TTC549 (cell line): Measurements from ENCODE around the gene PTPRD.
"Not testable (repeated sequence)": the region's sequence is repeated elsewhere in the genome, so short reads cannot be mapped to it uniquely, and the experiment has no call there.

Experiments
- FAIRE-seq: peaks from 2 replicates; lab custom pipeline; 2012; peaks lifted over from hg19 to GRCh38; lab: Jason Lieb, UNC

Gene PTPRD

GRCh38 chr9:8968350-8968749 lies 1644.5 kb downstream of the PTPRD start:
- not testable (repeated sequence) for FAIRE-seq

DNA sequence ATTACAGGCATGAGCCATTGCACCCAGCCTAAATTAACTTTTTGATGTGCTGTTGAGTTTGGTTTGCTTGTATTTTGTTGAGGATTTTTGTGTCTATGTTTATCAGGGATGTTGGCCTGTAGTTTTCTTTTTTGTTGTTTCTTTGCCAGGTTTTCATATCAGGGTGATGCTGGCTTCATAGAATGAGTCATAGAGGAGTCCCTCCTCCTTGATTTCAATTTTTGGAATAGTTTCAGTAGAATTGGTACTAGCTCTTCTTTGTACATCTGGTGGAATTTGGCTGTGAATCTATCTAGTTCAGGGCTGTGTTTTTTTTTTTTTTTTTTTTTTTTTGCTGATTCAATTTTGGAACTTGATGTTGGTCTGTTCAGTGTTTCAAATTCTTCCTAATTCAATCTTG lies 1648.9 kb downstream of the PTPRD start:
- no peak for FAIRE-seq

DNA sequence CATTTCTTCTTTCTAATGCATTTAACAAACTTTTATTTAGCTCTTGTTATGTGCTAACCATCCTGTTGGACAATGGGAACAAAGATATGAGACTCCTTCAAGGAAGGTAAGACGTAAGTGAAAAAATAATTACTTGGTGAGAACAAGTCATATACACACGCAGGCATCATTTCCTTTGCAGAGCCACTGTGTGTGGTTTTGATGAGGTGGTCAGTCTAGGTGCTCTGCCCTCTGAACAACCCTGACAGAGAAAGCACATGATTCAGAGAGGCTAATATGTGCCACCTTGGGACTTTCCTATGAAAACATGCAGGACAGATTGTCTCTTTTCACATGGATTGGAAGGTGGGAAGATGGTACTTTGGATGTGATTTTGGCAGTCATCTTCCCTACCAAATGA lies 1650.7 kb downstream of the PTPRD start:
- FAIRE-seq = no peak

DNA sequence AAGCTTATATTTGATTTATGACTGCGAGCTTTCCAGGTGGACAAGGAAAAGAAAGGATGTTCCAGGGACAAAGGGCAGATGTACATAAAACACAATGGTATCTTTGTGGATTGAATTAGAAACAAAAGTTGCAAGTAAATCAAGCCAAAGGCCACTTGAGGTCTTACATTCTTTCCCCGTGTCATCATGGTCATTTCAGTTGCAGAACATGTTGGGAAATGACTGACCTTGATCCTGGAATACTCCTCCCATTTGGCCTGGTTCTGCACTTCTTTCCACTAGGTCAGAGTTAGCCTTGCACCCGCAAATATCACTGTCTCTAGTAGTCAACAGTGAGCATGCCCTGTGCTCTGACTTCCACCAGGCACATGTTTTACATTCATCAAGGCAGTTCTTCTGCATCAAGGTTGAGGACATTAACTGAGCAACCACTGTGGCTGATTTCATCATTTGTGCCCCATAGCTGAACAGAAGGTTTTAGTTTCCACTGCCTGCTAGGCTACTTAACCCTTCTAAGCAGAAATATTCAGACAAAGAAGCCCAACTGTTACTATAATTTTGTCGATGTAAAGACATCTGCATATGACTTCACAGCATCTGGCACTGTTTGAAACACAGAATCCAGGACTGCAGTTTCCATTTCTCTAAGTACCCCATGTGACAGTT lies 1651.5 kb downstream of the PTPRD start:
- FAIRE-seq = no peak

GRCh38 chr9:8960254-8960653 lies 1652.5 kb downstream of the PTPRD start:
- no peak for FAIRE-seq

GRCh38 chr9:8958358-8958757 lies 1654.4 kb downstream of the PTPRD start:
- FAIRE-seq = no peak

- no peak for FAIRE-seq
Observed at GRCh38 chr9:8955315-8955714, 1657.5 kb downstream of the PTPRD start.

GRCh38 chr9:8946461-8946860 lies 1666.3 kb downstream of the PTPRD start:
- no peak for FAIRE-seq

DNA sequence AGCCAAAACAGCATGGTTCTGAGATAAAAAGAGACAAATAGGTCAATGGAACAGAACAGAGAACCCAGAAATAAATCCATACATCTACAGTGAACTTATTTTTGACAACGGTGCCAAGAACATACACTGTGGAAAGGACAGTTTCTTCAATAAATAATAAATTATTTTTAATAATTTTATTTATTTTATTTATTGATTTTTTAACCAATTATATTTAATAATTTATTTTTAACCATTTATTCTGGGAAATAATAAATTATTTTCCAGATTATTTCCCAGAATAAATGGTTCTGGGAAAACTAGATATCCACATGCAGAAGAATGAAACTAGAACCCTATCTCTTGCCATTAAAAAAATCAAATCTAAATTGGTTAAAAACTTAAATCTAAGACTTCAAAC lies 1669.4 kb downstream of the PTPRD start:
- FAIRE-seq = no peak

GRCh38 chr9:8940650-8941049 lies 1672.2 kb downstream of the PTPRD start:
- FAIRE-seq = no peak

GRCh38 chr9:8926461-8926860 lies 1686.3 kb downstream of the PTPRD start:
- FAIRE-seq = no peak

GRCh38 chr9:8924562-8924961 lies 1688.2 kb downstream of the PTPRD start:
- no peak for FAIRE-seq

GRCh38 chr9:8920478-8921183 lies 1692.2 kb downstream of the PTPRD start:
- not testable (repeated sequence) for FAIRE-seq

DNA sequence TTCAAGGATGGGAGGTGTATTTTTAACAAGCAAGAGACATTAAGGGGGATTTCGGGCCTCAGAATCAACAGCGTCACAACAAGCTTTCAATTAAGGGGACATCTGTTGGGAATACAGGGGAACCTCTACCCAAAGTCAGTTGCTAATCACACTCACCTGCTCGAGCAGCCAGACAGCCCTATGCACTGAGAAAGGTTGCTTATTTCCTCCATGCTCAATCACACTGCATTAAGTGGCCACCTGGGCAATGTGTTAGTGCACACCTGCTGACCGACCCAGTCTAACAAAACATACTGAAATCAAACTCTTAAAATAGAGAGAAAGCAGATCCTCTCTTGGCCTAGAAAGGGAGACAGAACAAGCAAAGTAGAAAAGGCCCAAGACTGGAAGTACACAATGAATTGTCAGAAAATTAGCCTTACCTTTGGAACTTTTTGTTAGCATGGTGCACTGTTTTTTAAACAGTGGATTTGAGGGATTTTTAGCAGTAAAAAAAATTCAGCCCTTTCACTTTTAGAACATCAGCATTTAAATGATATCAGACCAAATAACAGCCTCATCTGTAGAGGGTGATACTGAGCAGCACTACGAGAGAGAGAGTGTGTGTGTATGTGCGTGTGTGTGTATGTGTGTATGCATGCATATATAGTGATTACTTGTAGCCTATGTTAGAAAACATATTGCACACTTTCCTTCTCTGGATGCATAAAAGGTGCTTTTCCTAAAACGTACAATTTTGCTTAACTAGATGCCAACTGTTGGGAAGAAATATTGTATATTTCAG lies 1694.7 kb downstream of the PTPRD start:
- no peak for FAIRE-seq

DNA sequence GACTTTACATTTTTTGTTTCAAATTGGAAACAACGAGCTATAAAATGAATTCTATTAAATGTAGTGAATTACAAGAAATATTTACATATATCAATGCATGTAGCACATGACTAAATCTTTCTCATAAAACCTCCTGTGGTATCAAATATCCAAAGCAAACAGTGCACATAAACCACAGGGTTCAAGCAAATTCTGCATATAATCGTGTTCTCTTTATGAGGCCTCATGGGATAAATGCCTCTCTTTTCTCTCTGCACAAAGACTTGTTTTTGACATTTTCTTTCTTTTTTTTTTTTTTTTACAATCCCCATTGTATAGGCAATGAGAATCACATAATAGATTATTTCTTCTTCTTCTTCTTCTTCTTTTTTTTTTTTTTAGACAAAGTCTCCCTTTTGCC lies 1696.0 kb downstream of the PTPRD start:
- no peak for FAIRE-seq

DNA sequence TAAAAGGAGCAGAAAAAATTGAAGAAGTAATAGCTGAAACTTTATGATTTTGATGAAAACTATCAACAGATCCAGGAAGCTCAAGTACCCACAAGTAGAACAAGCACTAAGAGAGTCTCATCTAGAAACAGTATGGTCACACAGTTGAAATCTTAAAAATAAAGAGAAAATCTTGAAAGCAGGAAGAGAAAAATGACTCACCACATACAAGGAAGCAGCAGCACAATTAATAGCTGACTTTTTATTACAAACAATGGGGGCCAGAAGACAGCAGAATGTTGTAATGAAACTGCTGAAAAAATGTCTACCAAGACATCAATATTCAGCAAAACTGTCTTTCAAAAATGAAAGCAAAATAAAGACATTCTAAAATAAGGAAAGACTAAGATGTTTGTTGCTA lies 1704.9 kb downstream of the PTPRD start:
- FAIRE-seq = no peak

DNA sequence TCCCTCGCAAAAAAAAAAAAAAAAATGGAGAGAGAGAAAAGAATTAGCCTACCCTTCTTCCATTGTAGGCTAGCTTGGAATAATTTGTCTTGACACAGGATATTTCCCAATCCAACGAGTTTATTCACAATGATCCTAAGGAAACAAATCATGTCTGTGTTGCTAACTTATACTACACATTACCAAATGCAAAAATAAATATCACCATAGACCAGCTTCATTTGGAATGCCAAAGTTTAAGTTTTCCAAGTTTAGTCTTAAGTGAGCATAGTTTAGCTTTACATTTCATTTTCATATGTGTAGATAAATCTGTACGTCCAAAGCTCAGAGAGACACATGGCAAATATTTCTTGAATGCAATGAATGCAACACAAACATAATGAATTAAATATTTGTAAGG lies 1707.1 kb downstream of the PTPRD start:
- FAIRE-seq = no peak

DNA sequence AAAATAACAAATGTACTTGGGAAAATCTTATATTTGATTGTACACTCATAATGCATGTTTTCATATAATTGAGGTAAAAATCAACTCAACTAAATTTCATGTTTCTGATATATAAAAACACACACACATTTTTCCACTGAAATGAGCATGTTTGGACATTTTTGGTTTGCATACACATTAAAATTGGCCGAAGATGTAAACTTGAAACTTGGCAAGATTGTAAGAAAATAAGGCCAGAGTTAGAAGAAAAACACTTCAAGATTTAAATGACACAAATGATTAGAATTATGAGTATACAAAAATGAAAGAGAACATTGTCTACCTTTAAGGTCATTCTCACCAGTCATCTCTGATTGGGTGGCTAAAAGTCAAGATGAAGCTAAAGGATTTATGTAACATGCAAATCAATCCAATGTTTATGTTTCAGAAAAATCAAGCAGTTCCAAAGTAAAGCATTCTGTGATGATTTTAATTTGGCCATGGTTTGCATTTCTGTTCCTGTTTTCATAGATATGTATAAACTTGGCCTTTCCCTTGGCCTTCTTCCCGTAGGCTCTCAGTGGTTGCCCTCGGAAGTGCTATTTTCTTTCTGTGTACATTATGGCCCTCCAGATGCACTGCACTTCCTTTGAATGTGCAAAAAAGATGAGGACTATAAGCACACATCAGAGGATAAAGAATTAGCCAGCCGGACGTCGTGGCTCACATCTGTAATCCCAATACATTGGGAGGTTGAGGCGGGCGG lies 1707.9 kb downstream of the PTPRD start:
- no peak for FAIRE-seq

DNA sequence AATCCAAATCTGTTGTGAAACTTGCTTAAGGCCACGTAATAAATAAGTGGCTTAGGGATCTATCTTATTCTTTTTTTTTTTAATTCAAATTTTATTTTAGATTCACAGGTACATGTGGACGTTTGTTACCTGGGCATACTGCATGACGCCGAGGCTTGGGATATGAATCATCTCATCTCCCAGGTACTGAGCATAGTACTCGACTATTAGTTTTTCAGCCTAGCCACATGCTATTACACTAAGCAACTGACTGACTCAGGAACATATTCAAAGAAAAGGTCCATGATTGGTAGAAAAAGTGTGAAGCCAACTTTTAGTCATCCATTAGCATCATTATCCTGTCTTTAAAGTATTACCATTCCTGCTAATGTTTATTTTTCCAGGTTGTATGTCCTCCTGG lies 1709.7 kb downstream of the PTPRD start:
- FAIRE-seq = no peak

- FAIRE-seq = no peak
Observed at GRCh38 chr9:8901146-8901545, 1711.7 kb downstream of the PTPRD start.

- no peak for FAIRE-seq
Observed at GRCh38 chr9:8899511-8899910, 1713.3 kb downstream of the PTPRD start.

GRCh38 chr9:8895861-8896224 lies 1717.0 kb downstream of the PTPRD start:
- FAIRE-seq = no peak
